HG02884 (cell line): ENCODE data around the gene TMC6.
A peak's percentile ranks its signal among the peaks of the same experiment; 100 is the strongest.
"Not testable (repeated sequence)": the region's sequence is repeated elsewhere in the genome, so short reads cannot be mapped to it uniquely, and the experiment has no call there.

Experiments
- ATAC-seq: cut with Tn5 transposase; IDR thresholded peaks from one replicate; pipeline ENCODE4 v1.9.1; 2021; ENCODE audit warnings: mild to moderate bottlenecking, moderate library complexity; ENCODE audit not compliant: unreplicated experiment

The TMC6 gene

DNA sequence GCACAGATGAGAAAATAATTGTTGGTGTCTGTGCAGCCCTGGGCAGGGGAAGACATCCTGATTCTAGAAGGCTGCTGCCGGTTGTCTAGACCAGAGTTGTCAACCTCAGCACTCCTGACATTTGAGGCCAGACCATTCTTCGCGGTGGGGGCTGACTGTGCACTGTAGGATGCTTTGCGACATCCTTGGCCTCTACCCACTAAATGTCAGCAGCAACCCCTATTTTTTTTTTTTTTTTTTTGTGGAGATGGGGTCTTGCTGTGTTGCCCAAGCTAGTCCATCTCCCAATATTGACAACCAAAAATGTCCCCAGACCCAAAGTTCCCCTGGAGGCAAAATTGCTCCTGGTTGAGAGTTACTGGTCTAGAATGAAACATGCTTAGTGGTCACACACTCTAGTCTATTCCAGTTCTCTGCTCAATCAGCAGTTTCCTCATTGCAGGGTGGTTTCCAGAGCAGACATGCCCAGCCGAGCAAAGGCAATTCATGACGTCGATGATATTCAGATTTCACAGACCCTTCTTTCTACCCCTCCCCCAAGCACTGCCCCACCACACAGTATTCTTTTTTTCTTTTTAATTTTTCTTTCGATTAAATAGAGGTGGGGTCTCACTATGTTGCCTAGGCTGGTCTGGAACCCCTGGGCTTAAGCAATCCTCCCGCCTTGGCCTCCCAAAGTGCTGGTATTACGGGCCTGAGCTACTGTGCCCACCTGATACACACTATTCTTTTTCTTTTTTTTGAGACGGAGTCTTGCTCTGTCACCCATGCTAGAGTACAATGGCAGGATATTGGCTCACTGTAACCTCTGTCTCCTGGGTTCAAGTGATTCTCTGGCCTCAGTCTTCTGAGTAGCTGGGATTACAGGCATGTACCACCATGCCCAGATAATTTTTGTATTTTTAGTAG is 26.6 kb upstream of the TMC6 start:
- peak; percentile 40 for ATAC-seq

GRCh38 chr17:78151514-78152008 is 23.0 kb upstream of the TMC6 start:
- ATAC-seq = no peak

GRCh38 chr17:78148286-78149016 is 19.9 kb upstream of the TMC6 start:
- no peak for ATAC-seq

DNA sequence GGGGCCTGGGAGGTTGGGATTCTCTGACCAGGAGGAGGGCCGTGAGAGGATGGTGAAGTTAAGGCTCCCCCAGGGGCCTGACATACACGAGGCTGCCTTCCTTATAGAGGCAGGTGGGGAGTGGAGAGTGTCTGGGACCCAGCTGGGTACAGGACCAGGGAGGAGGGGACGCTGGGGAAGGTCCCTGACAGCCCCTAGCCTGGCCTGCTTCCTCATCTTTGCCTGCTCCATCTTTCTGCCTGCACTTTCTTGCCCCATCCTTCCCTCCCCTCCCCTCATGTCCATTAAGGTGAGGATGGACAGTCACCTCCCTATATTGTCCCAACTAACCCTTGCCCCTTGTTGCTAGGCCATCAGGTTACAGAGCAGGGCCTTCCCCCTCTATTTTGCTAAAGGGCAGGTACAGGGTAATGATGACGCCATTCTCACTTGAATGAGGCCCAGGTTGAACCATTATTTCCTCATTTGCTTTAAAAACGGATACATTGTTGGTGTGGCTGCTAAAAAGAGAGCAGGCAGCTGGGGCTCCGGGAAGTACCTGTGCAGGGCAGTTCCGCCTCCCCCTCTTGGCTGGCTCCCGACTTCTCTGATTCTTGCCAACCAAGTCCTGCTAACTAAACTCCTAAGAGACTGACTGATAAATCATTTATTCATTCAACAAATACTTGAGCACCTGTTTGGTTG is 18.9 kb upstream of the TMC6 start:
- ATAC-seq = no peak

GRCh38 chr17:78146881-78147280 is 18.3 kb upstream of the TMC6 start:
- ATAC-seq = no peak

DNA sequence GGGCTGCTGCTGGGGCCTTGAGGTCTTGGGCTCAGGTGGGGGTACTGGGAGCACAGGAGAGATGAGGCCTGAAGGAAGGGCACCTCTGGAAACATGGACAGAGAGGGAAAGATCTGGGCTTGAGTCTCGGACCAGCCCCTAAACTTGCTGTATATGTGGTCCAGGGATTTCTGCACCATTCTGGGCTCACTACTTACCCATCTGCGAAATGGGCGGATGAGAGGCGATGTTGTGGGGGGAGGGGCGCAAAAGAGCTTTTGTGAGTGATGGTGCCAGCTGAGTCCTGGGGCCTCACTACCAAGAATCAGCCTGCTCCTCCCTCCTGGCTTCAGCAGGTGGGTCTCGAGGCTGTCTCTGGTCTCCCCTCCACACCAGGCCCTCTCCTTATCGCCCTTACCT is 17.9 kb upstream of the TMC6 start:
- no peak for ATAC-seq

DNA sequence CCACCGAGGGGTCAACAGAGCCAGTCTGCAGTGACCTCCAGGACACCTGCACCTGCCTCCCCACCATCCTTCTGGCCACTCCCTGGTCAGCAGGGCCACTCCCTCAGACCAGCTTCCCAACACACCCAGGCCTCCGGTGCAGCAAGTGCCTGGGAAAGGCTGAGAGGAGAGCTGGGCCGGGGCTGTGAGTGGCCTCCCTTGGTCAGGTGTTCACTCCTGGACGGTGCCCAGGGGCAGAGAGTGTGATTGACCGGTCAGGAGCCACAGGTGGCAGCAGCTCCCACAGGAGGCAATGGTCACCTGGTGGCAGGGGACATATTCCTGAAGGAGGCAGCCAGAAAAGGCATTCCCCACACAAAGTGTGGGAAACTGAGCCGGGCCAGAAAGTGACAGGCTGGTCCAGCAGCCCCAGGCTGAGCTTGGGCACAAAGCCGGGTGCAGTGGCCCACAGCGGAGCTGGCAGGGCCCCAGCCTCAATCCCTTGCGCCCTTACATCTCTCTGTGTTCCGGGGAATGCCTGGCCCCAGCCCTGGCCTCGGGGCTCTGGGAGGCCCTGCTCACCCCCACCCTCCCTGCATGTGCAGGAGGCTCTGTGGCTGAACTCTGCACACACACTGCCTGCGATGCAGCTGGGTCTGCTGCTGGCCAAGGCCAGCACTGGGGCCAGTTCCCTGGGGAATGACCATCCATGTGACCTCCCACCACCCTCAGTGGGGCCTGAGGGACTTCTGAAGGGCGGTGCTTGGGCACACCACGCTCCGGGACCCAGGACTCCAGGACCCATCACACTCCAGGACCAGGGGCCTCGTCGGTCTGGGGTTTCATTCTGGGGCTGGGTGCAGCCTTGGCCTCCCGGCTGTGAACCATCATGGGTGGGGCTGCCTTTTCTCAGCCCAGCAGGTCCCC is 16.4 kb upstream of the TMC6 start:
- ATAC-seq = no peak

DNA sequence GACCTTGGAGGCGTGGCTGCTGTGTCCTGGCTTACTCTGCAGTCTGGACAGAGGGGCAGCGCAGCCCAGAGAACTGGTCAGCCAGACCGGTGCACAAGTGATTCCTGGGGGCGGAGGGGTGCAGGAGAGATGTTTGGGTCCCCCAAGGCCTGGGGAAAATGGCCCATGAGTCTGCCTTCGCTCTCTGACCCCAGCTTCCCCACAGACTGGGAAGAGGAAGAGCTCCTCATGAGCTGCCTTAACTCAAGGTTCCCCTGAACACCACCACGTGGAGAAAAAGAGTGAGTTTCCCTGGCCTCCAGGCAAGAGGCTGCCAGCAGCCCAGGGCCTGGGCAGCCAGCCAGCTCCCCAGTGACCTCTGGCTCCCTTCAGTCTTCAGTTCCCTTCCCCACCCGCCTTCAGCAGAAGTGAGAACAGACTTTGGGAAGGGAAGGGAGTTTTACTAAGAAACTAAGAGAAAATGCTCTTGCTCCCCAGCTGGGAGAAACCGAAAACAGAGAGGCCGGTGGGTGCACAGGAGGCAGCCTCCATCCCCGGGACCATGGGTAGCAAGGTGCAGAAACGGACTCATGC is 15.7 kb upstream of the TMC6 start:
- no peak for ATAC-seq

- ATAC-seq = no peak
Observed at GRCh38 chr17:78143214-78144146, 14.9 kb upstream of the TMC6 start.

DNA sequence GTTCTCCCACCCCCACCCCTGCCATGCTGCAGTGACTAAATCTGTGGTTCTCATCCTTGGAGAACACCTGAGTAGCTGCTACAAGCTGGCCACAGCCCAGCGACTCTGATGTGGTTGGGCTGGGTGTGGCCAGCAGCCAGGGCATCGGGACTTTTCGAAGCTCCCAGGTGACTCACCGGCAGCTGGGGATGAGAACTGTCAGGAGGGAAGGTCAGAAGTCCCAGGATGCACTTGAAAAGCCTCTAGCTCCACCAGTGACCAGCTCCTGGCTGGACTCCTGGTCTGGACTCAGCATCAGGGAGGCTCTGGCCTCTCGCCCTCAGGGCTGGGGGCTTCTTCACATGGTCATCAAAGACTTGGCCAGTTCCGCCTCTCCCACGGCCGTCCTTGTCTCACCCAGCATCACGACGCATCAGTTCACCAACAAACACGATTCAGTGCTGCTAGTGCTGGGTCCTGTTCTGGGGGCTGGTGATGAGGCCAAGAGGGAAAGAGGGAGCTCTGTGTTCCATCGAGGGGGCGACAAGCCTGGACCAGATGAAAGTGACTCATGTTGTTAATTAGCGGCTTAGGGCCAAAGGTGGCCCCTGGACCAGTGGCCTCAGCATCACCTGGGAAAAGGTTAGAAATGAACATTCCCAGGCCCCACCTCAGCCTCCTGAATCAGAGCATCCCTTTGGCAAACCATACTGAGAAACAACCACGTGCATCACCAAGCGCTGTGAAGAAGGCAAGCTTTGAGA is 13.7 kb upstream of the TMC6 start:
- no peak for ATAC-seq

DNA sequence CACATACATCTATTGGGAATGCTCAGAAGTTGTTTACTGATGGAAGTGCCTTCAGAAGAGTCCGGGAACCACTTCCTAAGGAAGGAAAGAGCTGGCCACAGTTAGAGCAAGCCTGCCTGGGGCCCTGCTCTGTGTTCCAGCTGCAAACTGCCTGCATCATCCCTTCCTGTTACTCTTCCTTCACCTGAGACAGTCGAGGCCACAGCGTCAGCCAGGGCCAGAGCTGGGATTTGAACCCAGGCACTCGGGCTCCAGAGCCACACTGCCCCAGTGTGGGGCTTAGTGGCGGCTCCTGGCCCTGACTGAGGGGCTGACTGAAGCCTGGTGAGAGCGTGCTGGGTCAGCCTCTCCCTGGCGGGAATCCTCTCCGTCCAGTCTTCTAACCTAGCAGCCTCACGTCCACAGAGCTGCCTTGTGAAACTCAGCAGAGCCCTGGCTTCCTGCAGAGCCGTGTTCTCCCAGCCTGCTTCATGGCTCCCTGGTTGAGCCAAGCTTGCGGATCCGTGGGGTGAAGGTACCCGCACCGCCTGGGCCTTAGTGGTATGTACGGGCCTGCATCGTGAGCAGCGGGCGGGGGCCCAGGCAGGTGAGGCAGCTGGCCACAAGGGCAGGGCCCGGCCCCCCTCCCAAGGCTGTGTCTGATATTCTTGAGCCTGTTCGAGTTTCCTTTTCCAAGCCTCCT is 13.0 kb upstream of the TMC6 start:
- ATAC-seq = no peak

DNA sequence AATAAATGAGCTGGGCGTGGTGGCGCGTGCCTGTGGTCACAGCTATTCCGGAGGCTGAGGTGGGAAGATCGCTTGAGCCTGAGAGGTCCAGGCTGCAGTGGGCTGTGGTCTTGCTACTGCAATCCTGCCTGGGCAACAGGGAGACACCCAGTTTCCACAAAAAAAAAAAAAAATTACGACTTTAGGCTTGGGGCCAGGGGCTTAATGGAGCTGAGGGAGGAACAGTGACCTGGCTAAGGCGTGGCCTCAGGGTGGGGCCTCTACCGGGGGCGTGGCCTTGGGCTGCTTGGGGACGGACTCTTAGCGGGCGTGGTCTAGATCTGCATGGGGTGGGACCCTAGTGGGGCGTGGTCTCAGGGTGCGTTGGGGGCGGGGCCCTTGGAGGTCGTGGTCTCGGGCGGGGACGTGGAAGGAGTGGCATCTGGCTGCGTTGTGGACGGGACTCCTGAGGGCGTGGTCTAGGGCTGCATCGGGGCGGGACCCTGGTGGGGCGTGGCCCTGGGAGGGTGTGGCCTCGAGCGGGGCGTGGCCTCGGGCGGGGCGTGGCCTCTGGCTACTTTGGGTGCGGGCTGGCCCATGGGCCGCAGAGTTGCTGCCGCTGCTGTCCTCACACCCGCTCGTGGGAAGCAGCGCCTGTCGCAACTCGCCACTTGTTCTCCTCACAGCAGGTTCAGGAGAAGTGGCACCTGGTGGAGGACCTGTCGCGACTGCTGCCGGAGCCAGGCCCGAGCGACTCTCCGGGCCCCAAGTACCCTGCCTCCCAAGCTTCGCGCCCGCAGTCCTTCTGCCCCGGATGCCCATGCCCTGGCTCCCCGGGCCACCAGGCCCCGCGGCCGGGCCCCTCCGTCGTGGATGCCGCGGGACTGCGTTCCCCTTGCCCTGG is 11.9 kb upstream of the TMC6 start:
- ATAC-seq = peak; percentile 59

DNA sequence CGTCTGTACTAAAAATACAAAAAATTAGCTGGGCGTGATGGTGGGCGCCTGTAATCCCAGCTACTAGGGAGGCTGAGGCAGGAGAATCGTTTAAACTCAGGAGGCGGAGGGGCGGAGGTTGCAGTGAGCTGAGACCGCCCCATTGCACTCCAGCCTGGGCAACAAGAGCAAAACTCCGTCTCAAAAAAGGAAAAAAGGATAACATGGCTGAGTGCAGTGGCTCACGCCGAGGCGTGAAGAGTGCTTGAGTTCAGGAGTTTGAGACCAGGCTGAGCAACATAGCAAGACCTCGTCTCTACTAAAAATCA is 11.3 kb upstream of the TMC6 start:
- ATAC-seq = not testable (repeated sequence)

DNA sequence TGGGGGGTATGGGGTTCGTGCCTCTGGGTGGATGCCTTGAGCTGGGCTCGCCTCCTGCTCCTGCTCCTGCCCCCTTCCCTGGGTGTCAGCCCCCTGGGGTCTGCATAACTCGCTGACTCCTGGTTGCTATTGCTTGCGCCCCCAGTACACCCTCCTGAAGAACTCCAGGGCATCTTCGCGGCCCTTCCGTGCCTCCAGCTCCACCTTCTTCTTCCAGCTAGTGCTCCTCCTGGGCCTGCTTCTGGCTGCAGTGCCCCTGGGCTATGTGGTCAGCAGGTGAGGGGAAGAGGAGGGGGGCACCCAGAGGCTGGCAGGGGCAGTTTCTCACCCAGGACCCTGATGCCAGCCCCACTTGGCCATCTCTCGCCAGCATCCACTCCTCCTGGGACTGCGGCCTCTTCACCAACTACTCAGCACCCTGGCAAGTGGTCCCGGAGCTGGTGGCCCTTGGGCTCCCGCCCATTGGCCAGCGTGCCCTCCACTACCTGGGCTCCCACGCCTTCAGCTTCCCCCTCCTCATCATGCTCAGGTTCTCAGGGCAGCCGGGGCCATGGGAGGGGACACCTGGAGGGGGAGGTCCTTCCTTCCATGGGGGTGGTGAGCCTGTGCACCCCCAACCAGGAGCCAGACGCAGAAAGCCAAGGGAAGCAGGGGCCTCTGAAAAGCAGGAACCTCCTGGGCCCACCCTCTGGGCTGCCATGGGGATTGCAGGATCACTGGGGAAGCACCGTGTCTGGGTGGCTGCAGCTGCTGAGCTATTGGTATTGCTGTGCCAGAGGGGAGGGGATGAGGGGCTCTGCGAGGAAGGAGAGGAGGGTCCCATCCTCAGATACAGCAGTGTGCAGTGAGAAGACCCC is 9.9 kb upstream of the TMC6 start:
- no peak for ATAC-seq

DNA sequence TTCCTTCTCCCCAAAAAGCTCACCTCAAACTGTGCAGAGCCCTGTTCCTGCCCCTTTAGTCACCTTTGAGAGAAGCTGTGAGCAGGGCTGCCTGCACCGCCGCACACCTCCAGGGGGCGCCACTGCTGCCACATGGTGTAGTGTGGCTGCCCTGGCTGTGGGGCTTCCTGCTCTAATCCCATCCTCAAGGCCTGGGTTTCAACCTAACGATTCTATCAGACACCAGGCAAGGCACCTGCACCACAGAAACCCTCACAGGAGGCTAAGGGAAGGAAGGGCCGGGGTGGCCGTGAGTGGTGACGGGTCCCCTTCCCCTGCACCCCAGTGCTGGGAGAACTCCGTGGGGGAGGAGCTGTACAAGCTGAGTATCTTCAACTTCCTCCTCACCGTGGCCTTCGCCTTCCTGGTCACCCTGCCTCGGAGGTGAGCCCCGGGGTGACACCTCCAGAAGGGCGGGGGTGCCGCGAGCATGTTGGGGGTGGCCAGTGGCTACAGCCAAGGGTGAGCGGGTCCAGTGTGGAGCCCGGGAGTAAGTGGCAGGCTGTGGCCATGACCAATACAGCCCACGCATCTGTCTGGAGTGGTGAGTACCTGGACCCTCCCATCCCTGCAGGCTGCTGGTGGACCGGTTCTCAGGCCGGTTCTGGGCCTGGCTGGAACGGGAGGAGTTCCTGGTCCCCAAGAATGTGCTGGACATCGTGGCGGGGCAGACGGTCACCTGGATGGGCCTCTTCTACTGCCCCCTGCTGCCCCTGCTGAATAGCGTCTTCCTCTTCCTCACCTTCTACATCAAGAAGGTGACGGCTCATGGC is 9.0 kb upstream of the TMC6 start:
- no peak for ATAC-seq
